ENCODE data around the gene THAP9. TPM values are rescaled to one million over a fixed set of nuclear protein-coding genes. Genes with fewer than 3 reads are reported as not detected.

Gene THAP9
- polyA plus RNA-seq, 1 donor from 2014 or later = 11.7 TPM

- TF ChIP-seq REST (IDR thresholded peaks at IDR 0.05; ENCODE audit: borderline replicate concordance) = no peak
Measured at GRCh38 chr4:82868572-82868971, 32.0 kb upstream of the THAP9 start (continued).

GRCh38 chr4:82885410-82885809 is 15.1 kb upstream of the THAP9 start:
- Histone ChIP-seq H3K9me2 (ENCODE audit: insufficient read depth, low read length) (no peaks in the 10 kb centered on the region), H3F3A (ENCODE audit: insufficient read depth, low read length, poor library complexity, severe bottlenecking) (no peaks in the 10 kb centered on the region), H4K20me1 (ENCODE audit: insufficient read depth) (no peaks in the 10 kb centered on the region), H3K27me3 (ENCODE audit: insufficient read depth, low read depth, low read length) (no peaks in the 10 kb centered on the region), H3K79me2 (replicated peaks; ENCODE audit: insufficient read depth, low read length) (peaks cover 76% of the 10 kb centered on the region), H3K9ac (ENCODE audit: low read length) (no peak overlapping the region), H3K4me3 (ENCODE audit: low read length) (no peak overlapping the region), H3K36me3 (ENCODE audit: insufficient read depth, low read length) (no peaks in the 10 kb centered on the region), H3K4me2 (ENCODE audit: low read length) (no peak overlapping the region), H3K27ac (ENCODE audit: low read length) (no peak overlapping the region), H2AFZ (ENCODE audit: low read depth, low read length) (no peak overlapping the region), H3K9me3 (ENCODE audit: low read length) (no peaks in the 10 kb centered on the region)
- TF ChIP-seq EP300 (conservative IDR thresholded peaks at IDR 0.05; ENCODE audit: poor library complexity, severe bottlenecking) = no peak
- TF ChIP-seq MXI1 (conservative IDR thresholded peaks at IDR 0.05; ENCODE audit: poor library complexity, severe bottlenecking) = no peak
- TF ChIP-seq CTCF (IDR thresholded peaks at IDR 0.05; ENCODE audit: poor library complexity, severe bottlenecking) = no peak
- no peak for TF ChIP-seq SMC3 (conservative IDR thresholded peaks at IDR 0.05; ENCODE audit: poor library complexity)
- TF ChIP-seq EZH2 (IDR thresholded peaks at IDR 0.05; ENCODE audit: borderline replicate concordance, insufficient read depth, low read length, poor library complexity, severe bottlenecking) = no peak

- no peak overlapping the region for H3K27ac ChIP-seq (ENCODE audit: low read length)
- TF ChIP-seq SMC3 (conservative IDR thresholded peaks at IDR 0.05; ENCODE audit: poor library complexity) (no peak), EZH2 (IDR thresholded peaks at IDR 0.05; ENCODE audit: borderline replicate concordance, insufficient read depth, low read length, poor library complexity, severe bottlenecking) (no peak), REST (IDR thresholded peaks at IDR 0.05; ENCODE audit: borderline replicate concordance) (no peak), TAF1 (IDR thresholded peaks at IDR 0.05; ENCODE audit: low read depth) (no peak), EP300 (conservative IDR thresholded peaks at IDR 0.05; ENCODE audit: poor library complexity, severe bottlenecking) (no peak), POLR2AphosphoS5 (IDR thresholded peaks at IDR 0.05) (no peak)
- H3K27me3 ChIP-seq (ENCODE audit: insufficient read depth, low read depth, low read length) = no peaks in the 10 kb centered on the region
- H3K9ac ChIP-seq (ENCODE audit: low read length) = no peak overlapping the region
- no peak overlapping the region for H3K4me2 ChIP-seq (ENCODE audit: low read length)
- H3K9me2 ChIP-seq (ENCODE audit: insufficient read depth, low read length) = no peaks in the 10 kb centered on the region
- H3F3A ChIP-seq (ENCODE audit: insufficient read depth, low read length, poor library complexity, severe bottlenecking) = no peaks in the 10 kb centered on the region
- no peaks in the 10 kb centered on the region for H3K36me3 ChIP-seq (ENCODE audit: insufficient read depth, low read length)
- H4K20me1 ChIP-seq (ENCODE audit: insufficient read depth) = no peaks in the 10 kb centered on the region
- H3K4me3 ChIP-seq (ENCODE audit: low read length) = no peak overlapping the region
- peaks cover 76% of the 10 kb centered on the region for H3K79me2 ChIP-seq (replicated peaks; ENCODE audit: insufficient read depth, low read length)
- H2AFZ ChIP-seq (ENCODE audit: low read depth, low read length) = no peak overlapping the region
- H3K9me3 ChIP-seq (ENCODE audit: low read length) = no peaks in the 10 kb centered on the region
Measured at GRCh38 chr4:82886147-82886942, 14.2 kb upstream of the THAP9 start.
